Chondrocyte (in vitro differentiated cells): Measurements from ENCODE around the gene PSME1. TPM values are rescaled to one million over a fixed set of nuclear protein-coding genes. Genes with fewer than 3 reads are reported as not detected.

Experiments used
- DNase-seq: peaks from one replicate; pipeline ENCODE4 v3.0.0; 2021; ENCODE audit warnings: mixed read lengths, low spot score
- H3K27ac Mint-ChIP-seq: one replicate; pipeline ENCODE4 v1.8.0; 2021; ENCODE audit warnings: mild to moderate bottlenecking, moderate library complexity, mixed read lengths; ENCODE audit not compliant: unreplicated experiment
- H3K27me3 Mint-ChIP-seq: 2 replicates; pipeline ENCODE4 v1.8.0; 2021; ENCODE audit warnings: low read depth, mixed read lengths
- H3K36me3 Mint-ChIP-seq: 2 replicates; pipeline ENCODE4 v1.8.0; 2021; ENCODE audit warnings: low read depth, mixed read lengths
- H3K4me1 Mint-ChIP-seq: 2 replicates; pipeline ENCODE4 v1.8.0; 2021; ENCODE audit warnings: low read depth, mild to moderate bottlenecking, mixed read lengths
- H3K4me3 Mint-ChIP-seq: one replicate; pipeline ENCODE4 v1.8.0; 2021; ENCODE audit warnings: mild to moderate bottlenecking, moderate library complexity, mixed read lengths; ENCODE audit not compliant: unreplicated experiment
- H3K9me3 Mint-ChIP-seq: 2 replicates; pipeline ENCODE4 v1.8.0; 2021; ENCODE audit warnings: low read depth, mixed read lengths
- CTCF ChIP-seq: fragments of 200-600 bp; sonication (generic); IDR thresholded peaks from 2 replicates; pipeline ENCODE4 v1.5.0; 2021; ENCODE audit warnings: antibody characterized with exemption, mild to moderate bottlenecking, moderate library complexity
- total RNA-seq: library from RNA; stranded (reverse); gene quantifications from 3 replicates; pipeline ENCODE4 v1.2.1, GENCODE V29; 2021

The PSME1 gene
- total RNA-seq, 1 donor from 2014 or later: 59.2 TPM

- no peak for TF ChIP-seq CTCF
- Mint-ChIP-seq H3K4me1 (peaks cover 21% of the 10 kb centered on the region), H3K36me3 (peaks cover 19% of the 10 kb centered on the region), H3K27ac (no peak overlapping the region), H3K9me3 (no peaks in the 10 kb centered on the region), H3K27me3 (no peaks in the 10 kb centered on the region), H3K4me3 (no peak overlapping the region)
- no peak for DNase-seq
These were observed 18.8 kb upstream of the PSME1 start for GRCh38 chr14:24117179-24117578.

- Mint-ChIP-seq H3K27ac (no peak overlapping the region), H3K4me3 (no peak overlapping the region), H3K36me3 (peaks cover 29% of the 10 kb centered on the region), H3K27me3 (no peaks in the 10 kb centered on the region), H3K9me3 (no peaks in the 10 kb centered on the region), H3K4me1 (peaks cover 16% of the 10 kb centered on the region)
- DNase-seq: no peak
- TF ChIP-seq CTCF: no peak
These were observed 16.3 kb upstream of the PSME1 start for GRCh38 chr14:24119691-24120090.

GRCh38 chr14:24121210-24121609 is 14.8 kb upstream of the PSME1 start:
- Mint-ChIP-seq H3K9me3 (no peaks in the 10 kb centered on the region), H3K36me3 (peaks cover 29% of the 10 kb centered on the region), H3K27me3 (no peaks in the 10 kb centered on the region), H3K27ac (no peak overlapping the region), H3K4me1 (peaks cover 4% of the 10 kb centered on the region), H3K4me3 (no peak overlapping the region)
- TF ChIP-seq CTCF: no peak
- no peak for DNase-seq

- no peak for TF ChIP-seq CTCF
- H3K27me3 Mint-ChIP-seq: no peaks in the 10 kb centered on the region
- no peaks in the 10 kb centered on the region for H3K9me3 Mint-ChIP-seq
- H3K4me1 Mint-ChIP-seq: no peaks in the 10 kb centered on the region
- no peak for DNase-seq
- peaks cover 28% of the 10 kb centered on the region for H3K36me3 Mint-ChIP-seq
- no peak overlapping the region for H3K27ac Mint-ChIP-seq
- no peak overlapping the region for H3K4me3 Mint-ChIP-seq
These were observed 13.6 kb upstream of the PSME1 start for GRCh38 chr14:24122416-24122815.

- Mint-ChIP-seq H3K4me3 (no peak overlapping the region), H3K27me3 (no peaks in the 10 kb centered on the region), H3K36me3 (peaks cover 27% of the 10 kb centered on the region), H3K4me1 (no peaks in the 10 kb centered on the region), H3K9me3 (no peaks in the 10 kb centered on the region), H3K27ac (no peak overlapping the region)
- no peak for DNase-seq
- no peak for TF ChIP-seq CTCF
These were observed 13.1 kb upstream of the PSME1 start for GRCh38 chr14:24122898-24123297.
